Measurements from ENCODE around the gene TFEC. TPM values are rescaled to one million over a fixed set of nuclear protein-coding genes. Genes with fewer than 3 reads are reported as not detected.

TFEC gene
- total RNA-seq, 1 experiment from 2014 or later: 0.12 TPM

DNA sequence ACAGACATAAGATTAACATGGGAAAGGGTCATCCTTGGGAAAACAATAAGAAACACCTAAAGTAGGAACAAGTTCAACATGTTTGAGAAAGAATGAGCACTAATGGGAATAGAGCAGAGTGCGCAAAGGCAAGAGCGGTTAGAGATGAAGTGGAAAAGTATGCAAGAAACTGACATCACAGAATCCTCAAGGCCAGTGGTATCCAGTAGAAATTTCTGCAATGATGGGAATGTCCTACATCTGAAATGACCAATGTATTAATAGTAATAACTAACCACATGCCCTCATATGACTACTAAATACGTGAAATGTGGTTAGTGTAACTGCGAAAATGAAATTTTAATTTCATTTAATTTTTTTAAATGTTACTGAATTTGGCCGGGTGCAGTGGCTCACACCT lies 54.8 kb downstream of the TFEC start:
- BruUV-seq (replicated peaks): no TSS peak
- intact Hi-C loops (cut with micrococcal nuclease): no loop called here
- no peak for DNase-seq (ENCODE audit: low read depth, low spot score)
- Histone ChIP-seq H3K9ac (ENCODE audit: low read length) (no peak overlapping the region), H3K4me3 (replicated peaks in 1 of 2; ENCODE audit: low read depth in 1 of 2, low read length in 2 of 2) (no peak overlapping the region), H3K9me3 (ENCODE audit: control insufficient read depth in 1 of 2, insufficient read depth in 1 of 2, low read depth in 1 of 2, low read length in 2 of 2) (no peaks in the 10 kb centered on the region), H3K4me1 (ENCODE audit: control insufficient read depth in 1 of 2, insufficient read depth in 2 of 2, low read length in 2 of 2) (no peaks in the 10 kb centered on the region), H4K20me1 (ENCODE audit: insufficient read depth) (no peaks in the 10 kb centered on the region), H3K9me2 (ENCODE audit: insufficient read depth) (no peaks in the 10 kb centered on the region), H3K27me3 (ENCODE audit: insufficient read depth, low read length) (no peaks in the 10 kb centered on the region), H3K27ac (ENCODE audit: low read depth, low read length) (no peak overlapping the region), H3K79me2 (ENCODE audit: insufficient read depth, low read length) (no peaks in the 10 kb centered on the region), H3K4me2 (ENCODE audit: low read length) (no peak overlapping the region), H3K36me3 (ENCODE audit: control insufficient read depth in 1 of 2, insufficient read depth in 2 of 2, low read length in 2 of 2) (no peaks in the 10 kb centered on the region), H2AFZ (ENCODE audit: low read depth, low read length, poor library complexity, severe bottlenecking) (no peak overlapping the region)
- ATAC-seq: no peak
- ChIA-PET RAD21 (ENCODE audit: low non-redundant PET in 1 of 2, low total read pairs in 2 of 2, uncharacterized antibody in 2 of 2, unreplicated experiment in 2 of 2) (no interaction called here), POLR2A (no interaction called here), CTCF (no interaction called here)
- TF ChIP-seq YY1 (IDR thresholded peaks at IDR 0.05; ENCODE audit: extremely low read depth, insufficient replicate concordance, low read depth, low read length): no peak
- no peak for TF ChIP-seq MAX (IDR thresholded peaks at IDR 0.05)
- TF ChIP-seq, protein P1, sequence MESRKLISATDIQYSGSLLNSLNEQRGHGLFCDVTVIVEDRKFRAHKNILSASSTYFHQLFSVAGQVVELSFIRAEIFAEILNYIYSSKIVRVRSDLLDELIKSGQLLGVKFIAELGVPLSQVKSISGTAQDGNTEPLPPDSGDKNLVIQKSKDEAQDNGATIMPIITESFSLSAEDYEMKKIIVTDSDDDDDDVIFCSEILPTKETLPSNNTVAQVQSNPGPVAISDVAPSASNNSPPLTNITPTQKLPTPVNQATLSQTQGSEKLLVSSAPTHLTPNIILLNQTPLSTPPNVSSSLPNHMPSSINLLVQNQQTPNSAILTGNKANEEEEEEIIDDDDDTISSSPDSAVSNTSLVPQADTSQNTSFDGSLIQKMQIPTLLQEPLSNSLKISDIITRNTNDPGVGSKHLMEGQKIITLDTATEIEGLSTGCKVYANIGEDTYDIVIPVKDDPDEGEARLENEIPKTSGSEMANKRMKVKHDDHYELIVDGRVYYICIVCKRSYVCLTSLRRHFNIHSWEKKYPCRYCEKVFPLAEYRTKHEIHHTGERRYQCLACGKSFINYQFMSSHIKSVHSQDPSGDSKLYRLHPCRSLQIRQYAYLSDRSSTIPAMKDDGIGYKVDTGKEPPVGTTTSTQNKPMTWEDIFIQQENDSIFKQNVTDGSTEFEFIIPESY (IDR thresholded peaks at IDR 0.05; ENCODE audit: extremely low read depth, insufficient replicate concordance, low read length): no peak
- TF ChIP-seq RAD21 (IDR thresholded peaks at IDR 0.05; ENCODE audit: low read depth): no peak
- TF ChIP-seq ZNF274 (IDR thresholded peaks at IDR 0.05; ENCODE audit: low read depth, low read length): no peak
- TF ChIP-seq EGR1 (IDR thresholded peaks at IDR 0.05; ENCODE audit: low read depth): no peak
- TF ChIP-seq, protein P2, sequence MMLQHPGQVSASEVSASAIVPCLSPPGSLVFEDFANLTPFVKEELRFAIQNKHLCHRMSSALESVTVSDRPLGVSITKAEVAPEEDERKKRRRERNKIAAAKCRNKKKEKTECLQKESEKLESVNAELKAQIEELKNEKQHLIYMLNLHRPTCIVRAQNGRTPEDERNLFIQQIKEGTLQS (IDR thresholded peaks at IDR 0.05): no peak
- TF ChIP-seq POLR2A (IDR thresholded peaks at IDR 0.05; ENCODE audit: borderline replicate concordance, extremely low read depth, insufficient read depth, insufficient read length): no peak
- no peak for TF ChIP-seq SIN3A (IDR thresholded peaks at IDR 0.05; ENCODE audit: low read depth)
- TF ChIP-seq CTCF (IDR thresholded peaks at IDR 0.05 in 2 of 3, conservative IDR thresholded peaks at IDR 0.05 in 1 of 3; ENCODE audit: borderline replicate concordance in 1 of 3, insufficient read depth in 1 of 3, low read depth in 2 of 3, low read length in 2 of 3): no peak
- no peak for TF ChIP-seq TCF7L2 (IDR thresholded peaks at IDR 0.05; ENCODE audit: borderline replicate concordance, extremely low read depth, insufficient read depth, insufficient read length)
- TF ChIP-seq EZH2 (IDR thresholded peaks at IDR 0.05): no peak

Data from HCT116 (cell line).